NCI-H146 treated with DMSO at 0.1 percent for 48 hours (cell line): ENCODE measurements around the gene CTDSP2.
A peak's percentile ranks its signal among the peaks of the same experiment; 100 is the strongest.
"Not testable (repeated sequence)": the region's sequence is repeated elsewhere in the genome, so short reads cannot be mapped to it uniquely, and the experiment has no call there.

Experiments
- DNase-seq: peaks from one replicate; lab custom pipeline; 2025; ENCODE audit not compliant: unreplicated experiment; lab: John Stamatoyannopoulos, UW

Gene CTDSP2

GRCh38 chr12:57881475-57881874 is 34.9 kb upstream of the CTDSP2 start:
- DNase-seq: no peak

- DNase-seq: not testable (repeated sequence)
Measured at GRCh38 chr12:57881035-57881434, 34.5 kb upstream of the CTDSP2 start.

GRCh38 chr12:57877876-57878275 is 31.3 kb upstream of the CTDSP2 start:
- DNase-seq: no peak

GRCh38 chr12:57875753-57876547 is 29.4 kb upstream of the CTDSP2 start:
- DNase-seq: no peak

- DNase-seq: no peak
Measured at GRCh38 chr12:57874166-57875108, 27.9 kb upstream of the CTDSP2 start.

- no peak for DNase-seq
Measured at GRCh38 chr12:57872362-57872761, 25.8 kb upstream of the CTDSP2 start.

GRCh38 chr12:57869927-57870318 is 23.4 kb upstream of the CTDSP2 start:
- no peak for DNase-seq

GRCh38 chr12:57869298-57869926 is 22.9 kb upstream of the CTDSP2 start:
- no peak for DNase-seq

GRCh38 chr12:57868851-57869268 is 22.3 kb upstream of the CTDSP2 start:
- DNase-seq: no peak

GRCh38 chr12:57868221-57868620 is 21.7 kb upstream of the CTDSP2 start:
- DNase-seq: no peak

- peak; percentile 22 for DNase-seq
Measured at GRCh38 chr12:57866308-57867019, 19.9 kb upstream of the CTDSP2 start.

- DNase-seq: no peak
Measured at GRCh38 chr12:57865084-57865751, 18.7 kb upstream of the CTDSP2 start.

GRCh38 chr12:57864442-57865083 is 18.0 kb upstream of the CTDSP2 start:
- peak; percentile 54 for DNase-seq

- no peak for DNase-seq
Measured at GRCh38 chr12:57863676-57864075, 17.1 kb upstream of the CTDSP2 start.

- DNase-seq: no peak
Measured at GRCh38 chr12:57861967-57862366, 15.4 kb upstream of the CTDSP2 start.

- DNase-seq: not testable (repeated sequence)
Measured at GRCh38 chr12:57860883-57861282, 14.4 kb upstream of the CTDSP2 start.

- no peak for DNase-seq
Measured at GRCh38 chr12:57859121-57859520, 12.6 kb upstream of the CTDSP2 start.

- not testable (repeated sequence) for DNase-seq
Measured at GRCh38 chr12:57858123-57858522, 11.6 kb upstream of the CTDSP2 start.

GRCh38 chr12:57854965-57855364 is 8.4 kb upstream of the CTDSP2 start:
- DNase-seq: no peak
